Parathyroid adenoma (tissue), 2 donors: ENCODE measurements around the gene KCNA5.

Experiments
- H2AFZ ChIP-seq: fragments of 300-600 bp; sonication (generic); one replicate; pipeline ENCODE4 v1.7.0; 2017; ENCODE audit warnings: antibody characterized with exemption, mild to moderate bottlenecking
- H3K27ac ChIP-seq: fragments of 300-600 bp; sonication (generic); one replicate; pipeline ENCODE4 v1.7.0; 2017
- H3K27me3 ChIP-seq: fragments of 300-600 bp; sonication (generic); one replicate; pipeline ENCODE4 v1.7.0; 2017; ENCODE audit warnings: low read length; ENCODE audit not compliant: control insufficient read depth, insufficient read depth
- H3K36me3 ChIP-seq: fragments of 300-600 bp; sonication (generic); one replicate; pipeline ENCODE4 v1.7.0; 2017; ENCODE audit warnings: low read length; ENCODE audit not compliant: control insufficient read depth, insufficient read depth
- H3K4me1 ChIP-seq: fragments of 300-600 bp; sonication (generic); one replicate; pipeline ENCODE4 v1.7.0; 2017; ENCODE audit warnings: control low read depth
- H3K4me2 ChIP-seq: fragments of 300-600 bp; sonication (generic); one replicate; pipeline ENCODE4 v1.7.0; 2017; ENCODE audit warnings: low read length
- H3K4me3 ChIP-seq: fragments of 300-600 bp; sonication (generic); one replicate; pipeline ENCODE4 v1.7.0; 2017; ENCODE audit warnings: low read depth, low read length
- H3K79me2 ChIP-seq: fragments of 300-600 bp; sonication (generic); one replicate; pipeline ENCODE4 v1.7.0; 2017; ENCODE audit warnings: control low read depth
- H3K9ac ChIP-seq: fragments of 300-600 bp; sonication (generic); one replicate; pipeline ENCODE4 v1.7.0; 2017; ENCODE audit warnings: mild to moderate bottlenecking
- H3K9me3 ChIP-seq: fragments of 300-600 bp; sonication (generic); one replicate; pipeline ENCODE4 v1.7.0; 2017; ENCODE audit warnings: low read length; ENCODE audit not compliant: control insufficient read depth
- TF ChIP-seq, protein P1 (sequence below): fragments of 300-600 bp; sonication (generic); IDR thresholded peaks from one replicate; pipeline ENCODE4 v1.7.0; 2017; ENCODE audit warnings: antibody characterized with exemption, mild to moderate bottlenecking
- donor health status: primary hyperparathyroidism.

The KCNA5 gene

DNA sequence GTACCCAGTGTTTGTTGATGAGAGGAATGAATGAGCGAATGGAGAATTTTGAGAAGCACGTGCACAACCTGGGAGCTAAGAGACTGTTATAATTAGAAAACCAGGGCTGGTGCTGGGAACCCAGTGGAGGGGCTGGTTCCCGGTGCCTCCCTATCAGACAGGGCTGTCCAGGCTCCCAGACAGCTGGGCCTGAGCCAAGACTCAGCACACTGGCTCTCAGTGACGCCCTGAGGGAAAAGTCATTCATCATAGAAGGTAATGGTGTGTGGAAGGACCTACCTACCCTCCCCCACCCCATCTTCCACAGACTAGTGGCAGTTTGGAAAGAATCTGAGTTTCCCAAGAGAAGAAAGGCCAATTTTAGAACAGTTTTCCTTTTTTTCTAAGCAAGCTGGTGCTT is 34.7 kb downstream of the KCNA5 start:
- no peak overlapping the region for H3K4me2 ChIP-seq
- H2AFZ ChIP-seq: no peak overlapping the region
- no peaks in the 10 kb centered on the region for H3K9me3 ChIP-seq
- no peak overlapping the region for H3K27ac ChIP-seq
- no peaks in the 10 kb centered on the region for H3K27me3 ChIP-seq
- H3K36me3 ChIP-seq: no peaks in the 10 kb centered on the region
- H3K4me1 ChIP-seq: no peaks in the 10 kb centered on the region
- H3K79me2 ChIP-seq: no peaks in the 10 kb centered on the region
- H3K9ac ChIP-seq: no peak overlapping the region
- H3K4me3 ChIP-seq: no peak overlapping the region
- TF ChIP-seq, protein P1, sequence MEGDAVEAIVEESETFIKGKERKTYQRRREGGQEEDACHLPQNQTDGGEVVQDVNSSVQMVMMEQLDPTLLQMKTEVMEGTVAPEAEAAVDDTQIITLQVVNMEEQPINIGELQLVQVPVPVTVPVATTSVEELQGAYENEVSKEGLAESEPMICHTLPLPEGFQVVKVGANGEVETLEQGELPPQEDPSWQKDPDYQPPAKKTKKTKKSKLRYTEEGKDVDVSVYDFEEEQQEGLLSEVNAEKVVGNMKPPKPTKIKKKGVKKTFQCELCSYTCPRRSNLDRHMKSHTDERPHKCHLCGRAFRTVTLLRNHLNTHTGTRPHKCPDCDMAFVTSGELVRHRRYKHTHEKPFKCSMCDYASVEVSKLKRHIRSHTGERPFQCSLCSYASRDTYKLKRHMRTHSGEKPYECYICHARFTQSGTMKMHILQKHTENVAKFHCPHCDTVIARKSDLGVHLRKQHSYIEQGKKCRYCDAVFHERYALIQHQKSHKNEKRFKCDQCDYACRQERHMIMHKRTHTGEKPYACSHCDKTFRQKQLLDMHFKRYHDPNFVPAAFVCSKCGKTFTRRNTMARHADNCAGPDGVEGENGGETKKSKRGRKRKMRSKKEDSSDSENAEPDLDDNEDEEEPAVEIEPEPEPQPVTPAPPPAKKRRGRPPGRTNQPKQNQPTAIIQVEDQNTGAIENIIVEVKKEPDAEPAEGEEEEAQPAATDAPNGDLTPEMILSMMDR: no peak

DNA sequence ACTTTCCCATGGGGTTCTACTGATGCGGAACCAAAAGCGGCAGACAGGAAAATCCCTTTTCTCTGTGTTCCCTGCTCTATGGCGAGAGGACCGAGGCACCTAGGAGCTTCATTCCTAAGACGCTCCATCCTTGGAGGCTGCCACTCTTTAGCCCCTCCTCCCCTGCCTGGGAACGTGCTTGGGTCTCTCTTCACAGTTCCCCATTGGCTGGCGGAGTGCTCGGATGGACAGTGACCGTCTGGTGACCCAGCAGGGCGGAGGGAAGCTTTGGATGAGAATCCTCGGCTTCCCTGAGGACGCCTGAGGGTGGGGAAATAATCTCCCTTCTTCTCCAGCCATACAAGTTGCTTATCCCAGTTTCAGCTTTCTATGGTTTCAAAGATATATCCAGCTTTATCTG is 37.3 kb downstream of the KCNA5 start:
- Histone ChIP-seq H3K9ac (no peak overlapping the region), H3K4me2 (no peak overlapping the region), H3K9me3 (no peaks in the 10 kb centered on the region), H3K27me3 (no peaks in the 10 kb centered on the region), H3K36me3 (no peaks in the 10 kb centered on the region), H3K4me3 (no peak overlapping the region), H3K27ac (no peak overlapping the region), H2AFZ (no peak overlapping the region), H3K4me1 (no peaks in the 10 kb centered on the region), H3K79me2 (no peaks in the 10 kb centered on the region)
- TF ChIP-seq, protein P1: no peak

DNA sequence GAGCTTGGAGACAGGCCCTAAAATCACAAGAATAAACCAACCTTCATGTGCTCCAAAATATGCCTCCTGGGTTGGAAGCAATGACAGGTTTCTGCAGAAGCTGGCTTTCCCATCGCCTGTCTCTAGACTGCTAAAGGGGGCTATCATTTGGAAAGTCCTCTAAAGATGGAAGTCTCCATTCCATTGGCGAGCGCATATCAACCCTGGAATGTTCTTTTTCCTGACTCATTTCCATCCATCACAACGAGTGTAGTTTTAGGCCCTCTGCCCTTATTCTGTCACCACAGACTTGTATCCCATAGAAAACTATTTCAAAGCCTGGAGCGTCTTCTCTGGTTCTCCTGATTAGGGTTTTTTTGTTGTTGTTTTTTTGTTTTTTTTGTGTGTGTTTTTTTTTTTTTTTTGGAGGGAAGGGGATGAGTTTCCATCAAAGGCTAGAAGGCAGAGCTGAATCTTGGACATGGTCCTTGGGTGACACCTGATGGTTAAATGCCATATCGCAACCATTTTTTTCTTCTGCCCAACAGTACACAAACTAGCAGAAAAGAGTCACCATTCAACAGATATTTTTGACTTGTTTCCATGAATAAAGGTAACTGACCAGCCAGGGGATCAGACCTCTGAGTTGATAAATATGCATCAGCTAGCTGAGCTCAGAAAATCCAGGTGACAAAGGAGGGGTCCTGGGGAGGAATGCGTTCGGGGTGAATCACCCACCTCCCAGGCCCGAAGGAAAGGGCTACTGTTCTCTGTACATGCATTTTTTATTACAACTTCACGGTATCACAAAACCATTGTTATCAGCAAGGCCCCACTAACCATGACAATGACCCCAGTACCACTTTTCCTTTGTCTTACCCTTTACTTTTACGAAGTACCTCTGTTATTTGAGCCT is 40.5 kb downstream of the KCNA5 start:
- Histone ChIP-seq H3K4me3 (no peak overlapping the region), H3K9me3 (no peaks in the 10 kb centered on the region), H2AFZ (no peak overlapping the region), H3K4me2 (no peak overlapping the region), H3K4me1 (no peaks in the 10 kb centered on the region), H3K36me3 (no peaks in the 10 kb centered on the region), H3K27ac (no peak overlapping the region), H3K27me3 (no peaks in the 10 kb centered on the region), H3K9ac (no peak overlapping the region), H3K79me2 (no peaks in the 10 kb centered on the region)
- TF ChIP-seq, protein P1: peak; percentile 66

DNA sequence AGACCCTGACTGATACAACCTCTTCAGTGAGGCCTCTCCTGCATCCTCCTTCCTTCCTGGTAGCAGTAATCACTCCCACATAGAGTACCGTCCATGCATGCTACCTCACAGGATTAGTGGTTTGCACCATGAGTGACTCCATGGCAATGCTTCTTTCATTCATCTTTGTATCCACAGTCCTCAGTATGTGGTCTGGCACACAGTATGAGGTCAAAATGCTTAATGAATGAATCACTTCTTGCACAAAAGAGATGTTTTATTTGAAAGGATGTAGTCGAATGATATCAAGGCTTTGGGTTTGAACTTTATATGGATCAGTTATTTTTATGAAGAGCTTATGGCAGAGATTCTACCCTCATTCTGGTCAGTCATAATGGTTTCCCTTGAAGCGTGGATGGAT is 42.2 kb downstream of the KCNA5 start:
- no peak overlapping the region for H2AFZ ChIP-seq
- H3K4me1 ChIP-seq: no peaks in the 10 kb centered on the region
- TF ChIP-seq, protein P1: no peak
- no peak overlapping the region for H3K27ac ChIP-seq
- no peaks in the 10 kb centered on the region for H3K9me3 ChIP-seq
- H3K27me3 ChIP-seq: no peaks in the 10 kb centered on the region
- H3K36me3 ChIP-seq: no peaks in the 10 kb centered on the region
- H3K79me2 ChIP-seq: no peaks in the 10 kb centered on the region
- no peak overlapping the region for H3K4me2 ChIP-seq
- H3K4me3 ChIP-seq: no peak overlapping the region
- no peak overlapping the region for H3K9ac ChIP-seq
